EL (cell line): ENCODE results near the gene SPTBN2.

ENCODE experiments used
- DNase-seq: peaks from one replicate; pipeline ENCODE4 v3.0.0-alpha.2; 2016

SPTBN2 gene

DNA sequence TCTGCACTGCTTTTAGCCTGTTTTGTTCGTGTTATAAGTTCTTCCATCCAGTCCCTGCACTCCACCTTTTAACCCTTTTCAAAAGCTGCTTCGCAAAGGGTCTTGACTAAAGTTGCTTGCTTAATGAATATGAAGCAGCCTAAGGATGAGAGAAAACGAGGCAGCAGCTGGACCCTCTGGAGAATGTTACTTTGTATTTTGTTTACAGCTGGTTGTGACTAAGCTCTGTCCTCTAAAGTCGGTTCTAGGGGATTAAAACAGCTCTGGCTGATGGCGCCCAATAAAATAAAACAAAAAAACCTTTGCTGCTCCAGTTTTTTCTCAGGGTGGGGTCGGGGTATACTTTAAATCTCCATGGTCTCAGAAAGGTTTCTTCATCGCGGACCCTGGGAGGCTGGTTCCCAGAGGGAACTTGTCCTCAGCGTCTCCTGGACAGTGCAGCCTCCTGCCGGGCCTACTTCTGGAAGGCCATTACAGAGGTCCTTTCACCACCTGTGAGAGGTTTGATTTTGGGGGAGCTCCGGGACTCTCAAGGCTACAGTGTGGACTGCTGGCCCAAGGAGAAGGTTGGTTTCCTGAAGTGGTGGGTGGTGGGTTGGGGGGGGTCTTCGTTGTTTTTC lies 91.3 kb downstream of the SPTBN2 start:
- peak; percentile 30 for DNase-seq

DNA sequence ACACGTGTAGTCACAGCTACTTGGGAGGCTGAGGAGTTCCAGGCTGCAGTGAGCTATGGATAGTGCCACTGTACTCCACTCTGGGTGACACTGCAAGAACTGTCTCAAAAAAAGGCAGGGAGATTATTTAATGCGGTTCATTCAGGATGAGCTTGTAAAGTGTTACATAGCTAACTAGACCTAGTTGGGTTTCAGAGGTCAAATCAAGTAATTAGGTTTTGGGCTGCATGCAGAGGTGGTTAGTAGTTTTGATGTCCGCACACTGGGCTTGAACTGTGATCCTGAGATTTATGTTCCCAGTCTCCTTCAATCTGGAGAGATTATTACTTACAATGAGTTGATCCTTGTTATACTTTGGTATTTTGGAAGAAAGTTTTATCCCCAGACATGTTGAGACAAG lies 92.6 kb downstream of the SPTBN2 start:
- DNase-seq: no peak
